ENCODE measurements around the gene CCDC144A.
"Not testable (repeated sequence)": the region's sequence is repeated elsewhere in the genome, so short reads cannot be mapped to it uniquely, and the experiment has no call there.

The CCDC144A gene

GRCh38 chr17:16676676-16677268, 13.3 kb upstream of the CCDC144A start:
- no peaks in the 10 kb centered on the region for H3K36me3 ChIP-seq (ENCODE audit: insufficient read depth, low read length)
- no peak overlapping the region for H2AFZ ChIP-seq (ENCODE audit: low read length, unreplicated experiment)
- H3K4me3 ChIP-seq (ENCODE audit: low read depth, low read length) = no peak overlapping the region
- no peaks in the 10 kb centered on the region for H3K79me2 ChIP-seq (ENCODE audit: control insufficient read depth, insufficient read depth, low read length, unreplicated experiment)
- no peak overlapping the region for H3K27ac ChIP-seq (ENCODE audit: low read depth, low read length)
- H3K4me1 ChIP-seq (ENCODE audit: control insufficient read depth, insufficient read depth, low read length, unreplicated experiment) = no peaks in the 10 kb centered on the region
- no peaks in the 10 kb centered on the region for H3K27me3 ChIP-seq (ENCODE audit: insufficient read depth, low read length)

GRCh38 chr17:16683290-16684138, 6.5 kb upstream of the CCDC144A start:
- H3K27me3 ChIP-seq (ENCODE audit: insufficient read depth, low read length); H3K4me1 ChIP-seq (ENCODE audit: control insufficient read depth, insufficient read depth, low read length, unreplicated experiment); H3K4me3 ChIP-seq (ENCODE audit: low read depth, low read length); H3K27ac ChIP-seq (ENCODE audit: low read depth, low read length); H2AFZ ChIP-seq (ENCODE audit: low read length, unreplicated experiment); H3K36me3 ChIP-seq (ENCODE audit: insufficient read depth, low read length); H3K79me2 ChIP-seq (ENCODE audit: control insufficient read depth, insufficient read depth, low read length, unreplicated experiment): not testable (repeated sequence)

- not testable (repeated sequence) for H2AFZ ChIP-seq (ENCODE audit: low read length, unreplicated experiment); H3K4me1 ChIP-seq (ENCODE audit: control insufficient read depth, insufficient read depth, low read length, unreplicated experiment); H3K27ac ChIP-seq (ENCODE audit: low read depth, low read length); H3K36me3 ChIP-seq (ENCODE audit: insufficient read depth, low read length); H3K79me2 ChIP-seq (ENCODE audit: control insufficient read depth, insufficient read depth, low read length, unreplicated experiment); H3K4me3 ChIP-seq (ENCODE audit: low read depth, low read length); H3K27me3 ChIP-seq (ENCODE audit: insufficient read depth, low read length)
These were observed 4.0 kb upstream of the CCDC144A start for GRCh38 chr17:16686019-16686418.

GRCh38 chr17:16687151-16687550, 2.9 kb upstream of the CCDC144A start:
- not testable (repeated sequence) for H3K27me3 ChIP-seq (ENCODE audit: insufficient read depth, low read length); H3K36me3 ChIP-seq (ENCODE audit: insufficient read depth, low read length); H3K4me3 ChIP-seq (ENCODE audit: low read depth, low read length); H3K79me2 ChIP-seq (ENCODE audit: control insufficient read depth, insufficient read depth, low read length, unreplicated experiment); H2AFZ ChIP-seq (ENCODE audit: low read length, unreplicated experiment); H3K4me1 ChIP-seq (ENCODE audit: control insufficient read depth, insufficient read depth, low read length, unreplicated experiment); H3K27ac ChIP-seq (ENCODE audit: low read depth, low read length)

- H3K4me1 ChIP-seq (ENCODE audit: control insufficient read depth, insufficient read depth, low read length, unreplicated experiment); H3K27me3 ChIP-seq (ENCODE audit: insufficient read depth, low read length); H3K36me3 ChIP-seq (ENCODE audit: insufficient read depth, low read length); H2AFZ ChIP-seq (ENCODE audit: low read length, unreplicated experiment); H3K79me2 ChIP-seq (ENCODE audit: control insufficient read depth, insufficient read depth, low read length, unreplicated experiment); H3K27ac ChIP-seq (ENCODE audit: low read depth, low read length); H3K4me3 ChIP-seq (ENCODE audit: low read depth, low read length): not testable (repeated sequence)
These were observed 406 bp downstream of the CCDC144A start for GRCh38 chr17:16690447-16690846.

- H3K27me3 ChIP-seq (ENCODE audit: insufficient read depth, low read length); H3K4me1 ChIP-seq (ENCODE audit: control insufficient read depth, insufficient read depth, low read length, unreplicated experiment); H3K36me3 ChIP-seq (ENCODE audit: insufficient read depth, low read length); H3K27ac ChIP-seq (ENCODE audit: low read depth, low read length); H3K79me2 ChIP-seq (ENCODE audit: control insufficient read depth, insufficient read depth, low read length, unreplicated experiment); H2AFZ ChIP-seq (ENCODE audit: low read length, unreplicated experiment); H3K4me3 ChIP-seq (ENCODE audit: low read depth, low read length): not testable (repeated sequence)
These were observed 7.6 kb downstream of the CCDC144A start for GRCh38 chr17:16697603-16698002.

- not testable (repeated sequence) for H3K79me2 ChIP-seq (ENCODE audit: control insufficient read depth, insufficient read depth, low read length, unreplicated experiment); H3K4me1 ChIP-seq (ENCODE audit: control insufficient read depth, insufficient read depth, low read length, unreplicated experiment); H3K27ac ChIP-seq (ENCODE audit: low read depth, low read length); H3K36me3 ChIP-seq (ENCODE audit: insufficient read depth, low read length); H3K27me3 ChIP-seq (ENCODE audit: insufficient read depth, low read length); H3K4me3 ChIP-seq (ENCODE audit: low read depth, low read length); H2AFZ ChIP-seq (ENCODE audit: low read length, unreplicated experiment)
These were observed 55.6 kb downstream of the CCDC144A start for GRCh38 chr17:16745492-16746203.

- not testable (repeated sequence) for H3K27ac ChIP-seq (ENCODE audit: low read depth, low read length); H3K27me3 ChIP-seq (ENCODE audit: insufficient read depth, low read length); H3K36me3 ChIP-seq (ENCODE audit: insufficient read depth, low read length)
These were observed 56.5 kb downstream of the CCDC144A start for GRCh38 chr17:16746571-16746970.

GRCh38 chr17:16750515-16750914, 60.5 kb downstream of the CCDC144A start:
- H3K79me2 ChIP-seq (ENCODE audit: control insufficient read depth, insufficient read depth, low read length, unreplicated experiment); H3K36me3 ChIP-seq (ENCODE audit: insufficient read depth, low read length); H3K4me3 ChIP-seq (ENCODE audit: low read depth, low read length); H3K27ac ChIP-seq (ENCODE audit: low read depth, low read length); H2AFZ ChIP-seq (ENCODE audit: low read length, unreplicated experiment); H3K4me1 ChIP-seq (ENCODE audit: control insufficient read depth, insufficient read depth, low read length, unreplicated experiment); H3K27me3 ChIP-seq (ENCODE audit: insufficient read depth, low read length): not testable (repeated sequence)

More at GRCh38 chr17:16746571-16746970, 56.5 kb downstream of the CCDC144A start:
- not testable (repeated sequence) for H3K4me3 ChIP-seq (ENCODE audit: low read depth, low read length); H2AFZ ChIP-seq (ENCODE audit: low read length, unreplicated experiment); H3K79me2 ChIP-seq (ENCODE audit: control insufficient read depth, insufficient read depth, low read length, unreplicated experiment); H3K4me1 ChIP-seq (ENCODE audit: control insufficient read depth, insufficient read depth, low read length, unreplicated experiment)

- H3K79me2 ChIP-seq (ENCODE audit: control insufficient read depth, insufficient read depth, low read length, unreplicated experiment); H3K36me3 ChIP-seq (ENCODE audit: insufficient read depth, low read length); H2AFZ ChIP-seq (ENCODE audit: low read length, unreplicated experiment); H3K27ac ChIP-seq (ENCODE audit: low read depth, low read length); H3K27me3 ChIP-seq (ENCODE audit: insufficient read depth, low read length); H3K4me3 ChIP-seq (ENCODE audit: low read depth, low read length); H3K4me1 ChIP-seq (ENCODE audit: control insufficient read depth, insufficient read depth, low read length, unreplicated experiment): not testable (repeated sequence)
These were observed 61.3 kb downstream of the CCDC144A start for GRCh38 chr17:16751224-16751923.
